Forelimb muscle (tissue), 1 donor: Measurements from ENCODE around the gene ZC3H12C. TPM values are rescaled to one million over a fixed set of nuclear protein-coding genes. Genes with fewer than 3 reads are reported as not detected.

Experiments
- DNase-seq: peaks from one replicate; pipeline ENCODE4 v3.0.0-alpha.2; 2013; ENCODE audit warnings: low read depth
- polyA plus RNA-seq: library from polyadenylated mRNA; unstranded; fragments of 120-200 nt; gene quantifications from one replicate; pipeline ENCODE4 v1.2.1, GENCODE V29; 2013; ENCODE audit not compliant: insufficient read length

The ZC3H12C gene
- polyA plus RNA-seq, 1 donor = 9.0 TPM

- no peak for DNase-seq
Observed at GRCh38 chr11:110077346-110077745, 15.8 kb upstream of the ZC3H12C start.

GRCh38 chr11:110077831-110078325 lies 15.3 kb upstream of the ZC3H12C start:
- DNase-seq = no peak

- no peak for DNase-seq
Observed at GRCh38 chr11:110078923-110079544, 14.2 kb upstream of the ZC3H12C start.

- DNase-seq = no peak
Observed at GRCh38 chr11:110079726-110080125, 13.5 kb upstream of the ZC3H12C start.

- no peak for DNase-seq
Observed at GRCh38 chr11:110081462-110082376, 11.5 kb upstream of the ZC3H12C start.

GRCh38 chr11:110082899-110083298 lies 10.3 kb upstream of the ZC3H12C start:
- no peak for DNase-seq

- no peak for DNase-seq
Observed at GRCh38 chr11:110085255-110085838, 7.8 kb upstream of the ZC3H12C start.

- no peak for DNase-seq
Observed at GRCh38 chr11:110086892-110087309, 6.3 kb upstream of the ZC3H12C start.

- DNase-seq = no peak
Observed at GRCh38 chr11:110087812-110088534, 5.2 kb upstream of the ZC3H12C start.

- DNase-seq = no peak
Observed at GRCh38 chr11:110088535-110089344, 4.5 kb upstream of the ZC3H12C start.

GRCh38 chr11:110089617-110090282 lies 3.4 kb upstream of the ZC3H12C start:
- no peak for DNase-seq

GRCh38 chr11:110090466-110091026 lies 2.6 kb upstream of the ZC3H12C start:
- DNase-seq = no peak

GRCh38 chr11:110092111-110092514 lies 1.1 kb upstream of the ZC3H12C start:
- no peak for DNase-seq

GRCh38 chr11:110093407-110094297 lies 460 bp downstream of the ZC3H12C start:
- DNase-seq = no peak

GRCh38 chr11:110094298-110095285 lies 1.4 kb downstream of the ZC3H12C start:
- DNase-seq = no peak

GRCh38 chr11:110095554-110095953 lies 2.4 kb downstream of the ZC3H12C start:
- no peak for DNase-seq

- no peak for DNase-seq
Observed at GRCh38 chr11:110096496-110096895, 3.3 kb downstream of the ZC3H12C start.
